Posterior vena cava (tissue), 2 donors: ENCODE results near the gene LPCAT4. TPM values are rescaled to one million over a fixed set of nuclear protein-coding genes. Genes with fewer than 3 reads are reported as not detected.

Experiments
- DNase-seq: peaks from one replicate; pipeline ENCODE4 v3.0.0-alpha.2; 2020; ENCODE audit warnings: low spot score
- intact Hi-C, 2 donors: fragments of 100-400 bp; cut with DNase I; formaldehyde crosslinking; loops; one replicate each; pipeline versions ENCODE4 v1.14.1 to v1.14.2; 2022 to 2023
- microRNA-seq, 2 donors: library from miRNA; unstranded; fragments of <30 nt; microRNA quantifications; one replicate each; pipeline ENCODE4 v1.2.0, GENCODE V29; 2020 to 2021; ENCODE audit warnings: borderline microRNAs expressed in 2 of 2
- total RNA-seq, 2 donors: library from RNA; stranded (reverse); fragmentation: NEBNext Ultra II Directional; extraction: Animal tissue kit (Norgen Biotek cat#: 25700); gene quantifications; one replicate each; pipeline ENCODE4 v1.2.1, GENCODE V29; 2021
- donor health status: DM: yes; HTN: yes; CAD: no.
- donor health status: DM: yes; HTN: yes; CAD: no.

Gene LPCAT4
- total RNA-seq, 2 donors from 2014 or later = 26.7 to 35.4 TPM

DNA sequence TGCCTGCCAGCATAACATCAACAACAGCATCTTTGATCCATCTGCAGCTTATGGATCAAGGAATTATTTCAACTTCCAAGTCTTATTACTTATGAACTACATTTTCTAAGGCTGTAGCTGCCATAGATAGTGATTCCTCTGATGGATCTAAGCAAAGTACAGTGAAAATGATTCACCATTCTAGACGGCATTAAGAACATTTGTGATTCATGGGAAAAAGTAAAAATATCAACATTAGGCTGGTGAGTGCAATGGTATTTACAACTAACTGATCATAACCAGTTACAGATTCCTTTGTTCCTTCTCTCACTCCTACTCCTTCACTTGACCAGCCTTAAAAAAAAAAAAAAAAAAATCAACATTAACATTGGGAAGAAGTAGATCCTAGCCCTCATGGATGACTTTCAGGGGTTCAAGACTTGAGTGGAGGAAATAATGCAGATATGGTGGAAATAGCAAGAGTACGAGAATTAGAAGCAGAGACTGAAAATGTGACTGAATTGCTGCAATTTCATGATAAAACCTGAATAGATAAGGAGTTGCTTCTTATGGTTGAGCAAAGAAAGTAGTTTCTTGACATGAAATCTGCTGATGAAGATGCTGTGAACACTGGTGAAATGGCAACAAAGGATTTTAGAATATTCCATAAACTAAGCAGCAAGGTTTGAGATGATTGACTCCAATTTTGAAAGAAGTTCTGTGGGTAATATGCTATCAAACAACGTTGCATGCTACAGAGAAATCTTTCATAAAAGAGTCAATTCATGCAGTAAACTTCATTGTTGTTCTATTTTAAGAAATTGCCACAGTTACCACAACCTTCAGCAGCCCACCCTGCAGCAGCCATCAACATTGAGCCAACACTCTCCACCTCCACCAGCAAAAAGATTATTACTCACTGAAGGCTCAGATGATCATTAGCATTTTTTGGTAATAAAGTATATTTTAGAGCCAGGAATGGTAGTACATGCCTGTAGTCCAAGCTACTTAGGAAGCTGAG, 52.2 kb downstream of the LPCAT4 start:
- intact Hi-C loops = no loop called here

GRCh38 chr15:34311563-34311962, 55.4 kb downstream of the LPCAT4 start:
- intact Hi-C loops = no loop called here
- no peak for DNase-seq

More for the DNA sequence above, 52.2 kb downstream of the LPCAT4 start:
- DNase-seq = no peak

Small RNA genes within 50 kb of the gene (microRNA-seq; reads per million reads assigned to microRNA genes)
- 0 reads per million in 2 donors for gene MIR1233-1

Other genes with a start within 250 kb of the LPCAT4 start
- 10 to 100 TPM; 40.1 to 54.8 TPM for gene KATNBL1, start 157.1 kb downstream of the LPCAT4 start, total RNA-seq
- 10 to 100 TPM; 70.6 to 72.8 TPM for gene EMC4, start 142.2 kb downstream of the LPCAT4 start, total RNA-seq
- gene SLC12A6, start 29.4 kb downstream of the LPCAT4 start, total RNA-seq = 10 to 100 TPM; 17.9 to 24.1 TPM
- gene NOP10, start 24.1 kb downstream of the LPCAT4 start, total RNA-seq = 100 to 1,000 TPM in 1 of 2 donors, 10 to 100 TPM in 1; 91.5 to 113 TPM
- gene NUTM1, start 23.9 kb downstream of the LPCAT4 start, total RNA-seq = not detected
- 10 to 100 TPM; 18.2 to 43.5 TPM for gene GOLGA8A, start 70.6 kb upstream of the LPCAT4 start, total RNA-seq
- gene GOLGA8B, start 216.5 kb upstream of the LPCAT4 start, total RNA-seq = 10 to 100 TPM; 41.8 to 52.0 TPM